DOHH2 (cell line): Measurements from ENCODE around the gene MSANTD3.

Source experiments
- H3F3A ChIP-seq: fragments of 200-600 bp; sonication (generic), shearing (Covaris generic); 2 replicates; pipeline ENCODE4 v1.6.0; 2016; ENCODE audit warnings: antibody characterized with exemption, mild to moderate bottlenecking; ENCODE audit not compliant: control insufficient read depth, insufficient read depth
- H3K27ac ChIP-seq: fragments of 200-600 bp; sonication (generic); 2 replicates; pipeline ENCODE4 v1.5.1; 2014; ENCODE audit warnings: low read depth, mild to moderate bottlenecking, low read length, moderate library complexity
- H3K27me3 ChIP-seq: fragments of 200-600 bp; sonication (generic); 2 replicates; pipeline ENCODE4 v1.6.1; 2014; ENCODE audit warnings: mild to moderate bottlenecking, low read length, mixed read lengths; ENCODE audit not compliant: control insufficient read depth
- H3K36me3 ChIP-seq: fragments of 200-600 bp; sonication (generic); 2 replicates; pipeline ENCODE4 v1.6.1; 2014; ENCODE audit warnings: mild to moderate bottlenecking, low read length, moderate library complexity, mixed read lengths; ENCODE audit not compliant: control insufficient read depth
- H3K4me1 ChIP-seq: fragments of 200-600 bp; sonication (generic); 2 replicates; pipeline ENCODE4 v1.6.1; 2014; ENCODE audit warnings: mild to moderate bottlenecking, low read length, mixed read lengths; ENCODE audit not compliant: control insufficient read depth
- H3K4me2 ChIP-seq: fragments of 200-600 bp; sonication (generic); 2 replicates; pipeline ENCODE4 v1.6.0; 2014; ENCODE audit warnings: mild to moderate bottlenecking, low read length, moderate library complexity
- H3K4me3 ChIP-seq: fragments of 200-600 bp; sonication (generic); 2 replicates; pipeline ENCODE4 v1.5.1; 2014; ENCODE audit warnings: mild to moderate bottlenecking, low read length, mixed read lengths
- H3K79me2 ChIP-seq: fragments of 200-600 bp; sonication (generic); 2 replicates; pipeline ENCODE4 v1.6.1; 2014; ENCODE audit warnings: mild to moderate bottlenecking, low read length, mixed read lengths; ENCODE audit not compliant: control insufficient read depth
- H3K9me2 ChIP-seq: fragments of 200-600 bp; sonication (generic); replicated peaks from 2 replicates; pipeline ENCODE4 v1.6.1; 2014; ENCODE audit warnings: mild to moderate bottlenecking, low read length, mixed read lengths; ENCODE audit not compliant: control insufficient read depth
- H3K9me3 ChIP-seq: fragments of 200-600 bp; sonication (generic); 2 replicates; pipeline ENCODE4 v1.6.1; 2014; ENCODE audit warnings: antibody characterized with exemption, low read length, mixed read lengths; ENCODE audit not compliant: control insufficient read depth, insufficient read depth
- H4K20me1 ChIP-seq: fragments of 200-600 bp; sonication (generic); 2 replicates; pipeline ENCODE4 v1.6.0; 2014; ENCODE audit warnings: low read depth, mild to moderate bottlenecking, antibody characterized with exemption, low read length, moderate library complexity; ENCODE audit not compliant: control insufficient read depth, insufficient read depth
- CTCF ChIP-seq: fragments of 200-600 bp; sonication (generic); IDR thresholded peaks from one replicate; pipeline ENCODE4 v1.5.1; 2014; ENCODE audit warnings: antibody characterized with exemption, mild to moderate bottlenecking, low read depth, low read length; ENCODE audit not compliant: poor library complexity, severe bottlenecking
- EZH2phosphoT487 ChIP-seq: fragments of 200-600 bp; sonication (generic); IDR thresholded peaks from 2 replicates; pipeline ENCODE4 v1.6.1; 2017; ENCODE audit warnings: borderline replicate concordance, mild to moderate bottlenecking, antibody characterized with exemption, low read length, moderate library complexity, mixed read lengths

MSANTD3 gene

GRCh38 chr9:100426189-100426529, 784 bp upstream of the MSANTD3 start:
- peak overlapping the region; percentile 47 for H3K27ac ChIP-seq
- H4K20me1 ChIP-seq, result no peaks in the 10 kb centered on the region
- peaks cover 5% of the 10 kb centered on the region for H3F3A ChIP-seq
- H3K9me3 ChIP-seq, result no peaks in the 10 kb centered on the region
- peak overlapping the region; percentile 75 for H3K4me3 ChIP-seq
- H3K36me3 ChIP-seq, result no peaks in the 10 kb centered on the region
- no peaks in the 10 kb centered on the region for H3K9me2 ChIP-seq
- H3K4me2 ChIP-seq, result peak overlapping the region; percentile 69
- peaks cover 28% of the 10 kb centered on the region for H3K4me1 ChIP-seq
- TF ChIP-seq CTCF (no peak), EZH2phosphoT487 (no peak)
- peaks cover 30% of the 10 kb centered on the region for H3K79me2 ChIP-seq
- H3K27me3 ChIP-seq, result no peaks in the 10 kb centered on the region

DNA sequence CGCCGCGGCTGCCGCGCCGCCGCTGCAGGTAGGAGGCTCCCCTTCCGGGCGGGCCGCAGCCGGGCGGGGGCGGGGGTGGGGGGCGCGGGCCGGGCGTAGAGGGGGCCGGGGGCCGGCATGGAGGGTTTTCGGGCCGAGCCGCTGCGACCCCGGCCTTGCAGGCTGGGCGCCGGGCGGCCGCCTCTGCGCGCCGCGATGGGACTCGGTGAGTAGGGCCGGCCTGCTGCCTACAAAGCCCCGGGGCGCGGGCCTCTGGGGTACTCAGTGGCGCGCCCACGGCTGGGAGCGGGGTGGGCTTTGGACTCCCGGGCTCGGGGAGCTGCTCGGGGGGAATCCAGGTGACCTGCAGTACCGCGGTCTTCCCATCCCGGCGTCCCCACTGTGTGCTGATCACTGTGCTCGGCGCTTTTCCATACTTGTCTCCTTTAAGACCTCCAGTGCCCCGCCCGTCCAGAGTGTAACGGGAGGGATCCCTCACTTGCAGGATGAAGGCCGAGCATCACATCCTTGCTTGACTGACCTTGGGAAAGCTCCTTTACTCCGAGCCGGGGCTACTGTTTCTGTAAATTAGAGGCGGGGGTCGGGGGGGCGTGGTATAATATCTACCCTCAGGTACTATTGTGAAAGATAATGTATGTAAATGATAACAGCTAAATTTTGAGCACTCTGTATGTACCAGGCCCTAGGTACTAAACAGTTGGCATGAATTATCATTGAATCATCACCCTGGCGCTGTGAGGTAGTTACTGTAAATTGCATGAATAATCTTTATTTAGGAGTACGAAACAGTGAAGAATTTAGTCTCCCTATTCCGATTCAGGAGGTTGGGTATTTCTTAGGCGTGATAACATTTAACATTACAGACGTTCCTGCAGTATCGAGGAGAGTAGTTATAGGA, 672 bp downstream of the MSANTD3 start:
- peaks cover 5% of the 10 kb centered on the region for H3F3A ChIP-seq
- peak overlapping the region; percentile 84 for H3K4me2 ChIP-seq
- no peaks in the 10 kb centered on the region for H3K9me3 ChIP-seq
- H3K27ac ChIP-seq, result peak overlapping the region; percentile 37
- H3K9me2 ChIP-seq, result no peaks in the 10 kb centered on the region
- H3K36me3 ChIP-seq, result no peaks in the 10 kb centered on the region
- peak overlapping the region; percentile 89 for H3K4me3 ChIP-seq
- no peaks in the 10 kb centered on the region for H3K27me3 ChIP-seq
- H3K79me2 ChIP-seq, result peaks cover 39% of the 10 kb centered on the region
- TF ChIP-seq EZH2phosphoT487, result no peak
- TF ChIP-seq CTCF, result peak; percentile 7
- no peaks in the 10 kb centered on the region for H4K20me1 ChIP-seq
- peaks cover 28% of the 10 kb centered on the region for H3K4me1 ChIP-seq

DNA sequence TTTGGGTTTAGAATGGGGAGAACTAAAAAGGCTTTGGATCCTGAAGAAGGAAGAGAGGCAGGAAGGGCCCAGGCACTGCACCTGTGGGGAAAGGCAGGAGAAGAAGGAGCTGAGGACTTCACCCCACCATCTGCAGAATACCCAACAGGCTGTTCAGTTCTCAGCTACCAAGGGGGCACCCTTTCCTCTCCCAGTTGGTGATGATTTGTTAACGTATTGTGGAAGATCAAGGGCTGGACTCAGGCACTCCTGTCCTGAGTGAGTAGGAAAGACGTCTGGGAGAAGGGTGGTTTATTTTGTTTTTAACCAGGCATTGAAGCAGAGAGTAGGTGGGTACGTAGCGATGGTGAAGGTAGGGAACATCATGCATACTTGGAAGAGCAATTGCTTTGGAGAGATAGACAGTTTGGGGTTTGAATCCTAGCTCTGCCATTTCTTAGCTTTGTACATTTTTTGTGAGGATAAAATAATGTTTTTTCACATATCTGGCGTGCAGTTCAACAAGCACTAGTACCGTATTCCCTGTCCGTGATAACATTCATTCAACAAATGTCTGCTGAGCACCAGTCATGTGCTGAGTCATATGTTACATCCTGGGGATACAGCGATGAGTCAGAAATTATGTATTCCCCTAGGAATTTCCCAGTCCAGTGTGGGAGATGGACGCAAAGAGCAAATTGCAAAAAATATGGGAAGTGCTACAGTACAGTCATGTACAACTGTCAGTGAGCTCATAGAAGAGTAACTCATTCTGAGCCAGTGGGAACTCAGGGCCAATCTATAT, 2.1 kb downstream of the MSANTD3 start:
- Histone ChIP-seq H3K79me2 (peaks cover 46% of the 10 kb centered on the region), H3K4me3 (peak overlapping the region; percentile 89), H3K9me2 (no peaks in the 10 kb centered on the region), H3K9me3 (no peaks in the 10 kb centered on the region), H3K27me3 (no peaks in the 10 kb centered on the region), H3K4me2 (peak overlapping the region; percentile 84), H3K36me3 (no peaks in the 10 kb centered on the region), H3K27ac (no peak overlapping the region), H4K20me1 (no peaks in the 10 kb centered on the region), H3F3A (peaks cover 5% of the 10 kb centered on the region), H3K4me1 (peaks cover 28% of the 10 kb centered on the region)
- TF ChIP-seq EZH2phosphoT487, result no peak
- TF ChIP-seq CTCF, result no peak
